ENCODE data around the gene DCP2. TPM values are rescaled to one million over a fixed set of nuclear protein-coding genes. Genes with fewer than 3 reads are reported as not detected.
A peak's percentile ranks its signal among the peaks of the same experiment; 100 is the strongest.

The DCP2 gene
- total RNA-seq, 2 experiments from 2014 or later, result 129 TPM

- H3K27ac Mint-ChIP-seq, result no peak overlapping the region
- intact Hi-C loops (cut with micrococcal nuclease), result no loop called here
- no peaks in the 10 kb centered on the region for H3K9me3 Mint-ChIP-seq
- H3K36me3 Mint-ChIP-seq (ENCODE audit: low read depth), result no peaks in the 10 kb centered on the region
- H3K27me3 Mint-ChIP-seq (ENCODE audit: low read depth), result no peaks in the 10 kb centered on the region
- H3K4me1 Mint-ChIP-seq (ENCODE audit: low read depth), result no peaks in the 10 kb centered on the region
- no peak overlapping the region for H3K4me3 Mint-ChIP-seq
- no peak for DNase-seq
- CTCF ChIA-PET, result interaction anchor here (0.9 to 1.0 kb wide), 2 partner anchors 43 to 255 kb away, joined by 3 to 4 read pairs; no protein-coding TSS in a partner anchor
Observed at GRCh38 chr5:113039229-113039933, 62.8 kb downstream of the DCP2 start.

- Mint-ChIP-seq H3K9me3 (no peaks in the 10 kb centered on the region), H3K4me3 (no peak overlapping the region), H3K4me1 (ENCODE audit: low read depth) (no peaks in the 10 kb centered on the region), H3K36me3 (ENCODE audit: low read depth) (no peaks in the 10 kb centered on the region), H3K27ac (no peak overlapping the region), H3K27me3 (ENCODE audit: low read depth) (no peaks in the 10 kb centered on the region)
- DNase-seq, result no peak
- CTCF ChIA-PET, result interaction anchor here (0.9 kb wide), 1 partner anchor 254 kb away, joined by 4 read pairs; no protein-coding TSS in a partner anchor
- intact Hi-C loops (cut with micrococcal nuclease), result loop anchor here (5.0 kb wide), 1 partner anchor 472 kb away; the partner anchor contains the start of gene YTHDC2
Observed at GRCh38 chr5:113039934-113040285, 63.3 kb downstream of the DCP2 start.

- no peaks in the 10 kb centered on the region for H3K36me3 Mint-ChIP-seq (ENCODE audit: low read depth)
- intact Hi-C loops (cut with micrococcal nuclease), result loop anchor here (5.0 kb wide), 1 partner anchor 472 kb away; the partner anchor contains the start of gene YTHDC2
- CTCF ChIA-PET, result interaction anchor here (0.6 kb wide), 1 partner anchor 359 kb away, joined by 3 read pairs; no protein-coding TSS in a partner anchor
Observed at GRCh38 chr5:113040672-113041260, 64.2 kb downstream of the DCP2 start.

GRCh38 chr5:113042491-113043243 lies 66.1 kb downstream of the DCP2 start:
- intact Hi-C loops (cut with micrococcal nuclease), result loop anchor here (1.0 to 5.0 kb wide), 3 partner anchors 288 to 564 kb away; partner anchors contain the start of gene YTHDC2
- no peaks in the 10 kb centered on the region for H3K4me1 Mint-ChIP-seq (ENCODE audit: low read depth)

More at GRCh38 chr5:113040672-113041260, 64.2 kb downstream of the DCP2 start:
- H3K27ac Mint-ChIP-seq, result no peak overlapping the region
- no peaks in the 10 kb centered on the region for H3K4me1 Mint-ChIP-seq (ENCODE audit: low read depth)
- H3K9me3 Mint-ChIP-seq, result no peaks in the 10 kb centered on the region
- no peaks in the 10 kb centered on the region for H3K27me3 Mint-ChIP-seq (ENCODE audit: low read depth)
- H3K4me3 Mint-ChIP-seq, result no peak overlapping the region
- no peak for DNase-seq

GRCh38 chr5:113043491-113043931 lies 66.9 kb downstream of the DCP2 start:
- H3K4me1 Mint-ChIP-seq (ENCODE audit: low read depth), result no peaks in the 10 kb centered on the region

More at GRCh38 chr5:113042491-113043243, 66.1 kb downstream of the DCP2 start:
- H3K36me3 Mint-ChIP-seq (ENCODE audit: low read depth), result no peaks in the 10 kb centered on the region
- H3K27ac Mint-ChIP-seq, result no peak overlapping the region
- CTCF ChIA-PET, result interaction anchor here (0.6 to 4.0 kb wide), 5 partner anchors 47 to 291 kb away, joined by 3 to 14 read pairs (median 3); no protein-coding TSS in a partner anchor
- no peaks in the 10 kb centered on the region for H3K9me3 Mint-ChIP-seq
- DNase-seq, result no peak
- no peak overlapping the region for H3K4me3 Mint-ChIP-seq
- no peaks in the 10 kb centered on the region for H3K27me3 Mint-ChIP-seq (ENCODE audit: low read depth)

GRCh38 chr5:113044776-113045465 lies 68.3 kb downstream of the DCP2 start:
- Mint-ChIP-seq H3K27me3 (ENCODE audit: low read depth) (no peaks in the 10 kb centered on the region), H3K4me1 (ENCODE audit: low read depth) (no peaks in the 10 kb centered on the region), H3K36me3 (ENCODE audit: low read depth) (no peaks in the 10 kb centered on the region), H3K4me3 (no peak overlapping the region), H3K27ac (no peak overlapping the region), H3K9me3 (no peaks in the 10 kb centered on the region)
- DNase-seq, result no peak
- intact Hi-C loops (cut with micrococcal nuclease), result loop anchor here (5.0 kb wide), 1 partner anchor 467 kb away; the partner anchor contains the start of gene YTHDC2
- CTCF ChIA-PET, result interaction anchor here (0.7 to 4.0 kb wide), 2 partner anchors 23 to 285 kb away, joined by 3 to 14 read pairs; no protein-coding TSS in a partner anchor

More at GRCh38 chr5:113043491-113043931, 66.9 kb downstream of the DCP2 start:
- H3K9me3 Mint-ChIP-seq, result no peaks in the 10 kb centered on the region
- peak; percentile 38 for DNase-seq
- no peak overlapping the region for H3K4me3 Mint-ChIP-seq
- H3K27ac Mint-ChIP-seq, result no peak overlapping the region
- intact Hi-C loops (cut with micrococcal nuclease), result loop anchor here (1.0 to 5.0 kb wide), 3 partner anchors 287 to 563 kb away; partner anchors contain the start of gene YTHDC2
- H3K36me3 Mint-ChIP-seq (ENCODE audit: low read depth), result no peaks in the 10 kb centered on the region
- H3K27me3 Mint-ChIP-seq (ENCODE audit: low read depth), result no peaks in the 10 kb centered on the region
- CTCF ChIA-PET, result interaction anchor here (0.6 to 4.0 kb wide), 3 partner anchors 48 to 291 kb away, joined by 3 to 14 read pairs (median 3); no protein-coding TSS in a partner anchor

GRCh38 chr5:113047234-113047633 lies 70.6 kb downstream of the DCP2 start:
- H3K36me3 Mint-ChIP-seq (ENCODE audit: low read depth), result no peaks in the 10 kb centered on the region
- intact Hi-C loops (cut with micrococcal nuclease), result no loop called here

GRCh38 chr5:113047733-113048652 lies 71.4 kb downstream of the DCP2 start:
- Mint-ChIP-seq H3K9me3 (no peaks in the 10 kb centered on the region), H3K27me3 (ENCODE audit: low read depth) (no peaks in the 10 kb centered on the region), H3K4me1 (ENCODE audit: low read depth) (peaks cover 4% of the 10 kb centered on the region), H3K36me3 (ENCODE audit: low read depth) (no peaks in the 10 kb centered on the region), H3K27ac (no peak overlapping the region), H3K4me3 (no peak overlapping the region)
- CTCF ChIA-PET, result interaction anchor here (1.1 kb wide), 1 partner anchor 282 kb away, joined by 3 read pairs; no protein-coding TSS in a partner anchor
- intact Hi-C loops (cut with micrococcal nuclease), result no loop called here
- DNase-seq, result no peak

More at GRCh38 chr5:113047234-113047633, 70.6 kb downstream of the DCP2 start:
- Mint-ChIP-seq H3K27me3 (ENCODE audit: low read depth) (no peaks in the 10 kb centered on the region), H3K4me3 (no peak overlapping the region), H3K27ac (no peak overlapping the region), H3K9me3 (no peaks in the 10 kb centered on the region), H3K4me1 (ENCODE audit: low read depth) (peaks cover 4% of the 10 kb centered on the region)
- no peak for DNase-seq
- CTCF ChIA-PET, result interaction anchor here (1.1 kb wide), 1 partner anchor 283 kb away, joined by 3 read pairs; no protein-coding TSS in a partner anchor

GRCh38 chr5:113048931-113049330 lies 72.3 kb downstream of the DCP2 start:
- CTCF ChIA-PET, result no interaction called here
- Mint-ChIP-seq H3K27ac (no peak overlapping the region), H3K4me1 (ENCODE audit: low read depth) (peaks cover 4% of the 10 kb centered on the region)

GRCh38 chr5:113050721-113051382 lies 74.3 kb downstream of the DCP2 start:
- intact Hi-C loops (cut with micrococcal nuclease), result no loop called here
- no peaks in the 10 kb centered on the region for H3K27me3 Mint-ChIP-seq (ENCODE audit: low read depth)
- no peak overlapping the region for H3K27ac Mint-ChIP-seq
- no peaks in the 10 kb centered on the region for H3K9me3 Mint-ChIP-seq
- CTCF ChIA-PET, result no interaction called here
- peaks cover 4% of the 10 kb centered on the region for H3K4me1 Mint-ChIP-seq (ENCODE audit: low read depth)
- H3K36me3 Mint-ChIP-seq (ENCODE audit: low read depth), result no peaks in the 10 kb centered on the region
- no peak overlapping the region for H3K4me3 Mint-ChIP-seq
- DNase-seq, result peak; percentile 38

More at GRCh38 chr5:113048931-113049330, 72.3 kb downstream of the DCP2 start:
- intact Hi-C loops (cut with micrococcal nuclease), result no loop called here
- no peaks in the 10 kb centered on the region for H3K27me3 Mint-ChIP-seq (ENCODE audit: low read depth)
- H3K9me3 Mint-ChIP-seq, result no peaks in the 10 kb centered on the region
- H3K4me3 Mint-ChIP-seq, result no peak overlapping the region
- no peak for DNase-seq
- no peaks in the 10 kb centered on the region for H3K36me3 Mint-ChIP-seq (ENCODE audit: low read depth)

Data from activated naive CD4-positive, alpha-beta T cell treated with anti-CD3 and anti-CD28 coated beads for 36 hours (primary cell).